Heart left ventricle (tissue), 13 donors: ENCODE results near the gene KREMEN2.

Experiments
- CTCF ChIP-seq, 12 donors: fragments of 200-600 bp; sonication (generic) in 4 of 12; IDR thresholded peaks; one replicate each; pipeline versions ENCODE4 v1.5.0 to v1.8.0; 2018 to 2022; ENCODE audit warnings: antibody characterized with exemption in 12 of 12, mild to moderate bottlenecking in 5 of 12
- POLR2A ChIP-seq, 2 donors: fragments of 450-650 bp; IDR thresholded peaks; one replicate each; pipeline ENCODE4 v1.6.1; 2017; ENCODE audit warnings: antibody characterized with exemption in 2 of 2, mild to moderate bottlenecking in 2 of 2, moderate library complexity in 2 of 2
- donor health status: ischemic (EF 13 %, LVEDD 7.1; RV severe dilation, severe dysfunction).
- donor health status: DM: no; HTN: yes; CAD: no.
- donor health status: DM: no; HTN: no; CAD: no.
- donor health status: ischemic (EF 25% LVEDD 6.9; RV normal size, moderate dysfunction).
- donor health status: ischemic (EF 25% LVEDD 5.7; RV mildly dilated, moderate dysfunction).
- donor health status: ischemic (EF 35%, LVEDD 5.7; RV mildly dilated, moderate dysfunction).
- donor health status: nonischemic (EF 11% LVEDD 7.7; RV severe dilation, severe dysfunction).
- donor health status: DM: yes; HTN: yes; CAD: no.
- donor health status: PGD.
- donor health status: ischemic (EF 29% LVEDD 5.4; RV normal size, mild dysfunction).
- donor health status: nonischemic (EF 23%, LVEDD 6.1; RV moderate dilation, normal function).

GRCh38 chr16:2963074-2963722 is 877 bp upstream of the KREMEN2 start:
- TF ChIP-seq CTCF (IDR thresholded peaks at IDR 0.05) (no peak), POLR2A (IDR thresholded peaks at IDR 0.05) (no peak)
